Measurements from ENCODE around the gene CXCL3.

- TF ChIP-seq CTCF (optimal IDR thresholded peaks at IDR 0.05 in 1 of 3, IDR thresholded peaks at IDR 0.05 in 1 of 3, conservative IDR thresholded peaks at IDR 0.05 in 1 of 3; ENCODE audit: extremely low read depth in 1 of 3, insufficient read depth in 2 of 3, low read length in 3 of 3) (no peak), EZH2 (IDR thresholded peaks at IDR 0.05; ENCODE audit: low read length) (no peak)
These were observed 33.0 kb downstream of the CXCL3 start for GRCh38 chr4:74005528-74005927.

Measured in keratinocyte (primary cell).